Measurements from ENCODE around the gene PSTPIP1. TPM values are rescaled to one million over a fixed set of nuclear protein-coding genes. Genes with fewer than 3 reads are reported as not detected.

PSTPIP1 gene
- total RNA-seq, 1 donor from 2014 or later: not detected

DNA sequence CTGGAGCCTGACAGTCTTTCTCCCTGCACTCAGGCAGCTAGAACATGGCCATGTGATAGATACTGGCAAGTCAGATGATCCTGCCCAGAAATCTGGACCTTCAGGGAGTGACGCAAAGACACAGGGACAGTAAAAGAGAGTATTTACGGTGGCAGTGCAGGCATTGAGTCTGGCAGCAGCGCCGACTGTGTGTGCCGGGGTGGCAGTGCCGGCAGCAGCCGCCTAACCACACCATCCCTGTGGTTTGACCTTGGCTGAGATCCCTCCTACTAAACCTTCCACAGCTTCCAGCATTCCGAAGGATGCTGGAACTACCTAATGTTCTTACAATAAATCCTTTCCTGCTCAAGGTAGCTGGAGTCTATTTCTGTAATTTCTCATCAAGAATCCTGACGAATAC is 80.6 kb downstream of the PSTPIP1 start:
- Mint-ChIP-seq H3K36me3 (ENCODE audit: insufficient read depth) (no peaks in the 10 kb centered on the region), H3K27ac (no peak overlapping the region), H3K27me3 (peaks cover 3% of the 10 kb centered on the region), H3K4me3 (ENCODE audit: low read depth) (no peak overlapping the region), H3K4me1 (ENCODE audit: low read depth) (no peaks in the 10 kb centered on the region), H3K9me3 (ENCODE audit: low read depth) (no peaks in the 10 kb centered on the region)
- no peak for DNase-seq (ENCODE audit: low spot score, unreplicated experiment)
- TF ChIP-seq, protein P1, sequence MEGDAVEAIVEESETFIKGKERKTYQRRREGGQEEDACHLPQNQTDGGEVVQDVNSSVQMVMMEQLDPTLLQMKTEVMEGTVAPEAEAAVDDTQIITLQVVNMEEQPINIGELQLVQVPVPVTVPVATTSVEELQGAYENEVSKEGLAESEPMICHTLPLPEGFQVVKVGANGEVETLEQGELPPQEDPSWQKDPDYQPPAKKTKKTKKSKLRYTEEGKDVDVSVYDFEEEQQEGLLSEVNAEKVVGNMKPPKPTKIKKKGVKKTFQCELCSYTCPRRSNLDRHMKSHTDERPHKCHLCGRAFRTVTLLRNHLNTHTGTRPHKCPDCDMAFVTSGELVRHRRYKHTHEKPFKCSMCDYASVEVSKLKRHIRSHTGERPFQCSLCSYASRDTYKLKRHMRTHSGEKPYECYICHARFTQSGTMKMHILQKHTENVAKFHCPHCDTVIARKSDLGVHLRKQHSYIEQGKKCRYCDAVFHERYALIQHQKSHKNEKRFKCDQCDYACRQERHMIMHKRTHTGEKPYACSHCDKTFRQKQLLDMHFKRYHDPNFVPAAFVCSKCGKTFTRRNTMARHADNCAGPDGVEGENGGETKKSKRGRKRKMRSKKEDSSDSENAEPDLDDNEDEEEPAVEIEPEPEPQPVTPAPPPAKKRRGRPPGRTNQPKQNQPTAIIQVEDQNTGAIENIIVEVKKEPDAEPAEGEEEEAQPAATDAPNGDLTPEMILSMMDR (IDR thresholded peaks at IDR 0.05; ENCODE audit: unreplicated experiment): no peak

DNA sequence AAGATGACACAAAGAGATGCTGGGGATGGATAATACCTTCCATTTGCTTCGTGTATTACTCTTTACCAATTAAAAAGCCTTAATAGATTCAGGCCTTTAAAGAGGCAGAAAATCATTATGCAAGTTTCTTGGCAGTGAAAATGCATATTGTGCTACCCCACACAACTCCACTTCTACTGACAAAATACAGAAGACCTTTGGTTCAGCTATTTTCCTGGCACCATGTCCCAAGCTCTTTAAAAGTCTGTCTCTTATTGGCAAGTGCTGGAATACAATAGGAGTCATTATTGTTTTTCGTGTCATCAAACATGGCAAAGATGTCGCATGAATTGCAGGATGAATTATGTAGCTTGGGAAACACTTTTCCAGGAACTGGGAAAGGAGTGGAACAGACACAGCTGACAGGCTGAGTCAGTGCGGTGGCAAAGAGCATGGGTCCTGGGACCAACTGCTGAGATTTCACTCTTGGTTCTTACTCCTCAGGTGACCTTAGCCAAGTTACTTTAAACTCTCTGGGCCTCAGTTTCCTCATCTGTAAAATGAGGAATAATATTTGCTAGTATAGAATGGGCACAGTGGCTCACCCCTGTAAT is 81.5 kb downstream of the PSTPIP1 start:
- no peaks in the 10 kb centered on the region for H3K9me3 Mint-ChIP-seq (ENCODE audit: low read depth)
- H3K27me3 Mint-ChIP-seq: peaks cover 4% of the 10 kb centered on the region
- TF ChIP-seq, protein P1 (IDR thresholded peaks at IDR 0.05; ENCODE audit: unreplicated experiment): no peak
- H3K4me3 Mint-ChIP-seq (ENCODE audit: low read depth): no peak overlapping the region
- H3K27ac Mint-ChIP-seq: no peak overlapping the region
- H3K4me1 Mint-ChIP-seq (ENCODE audit: low read depth): no peaks in the 10 kb centered on the region
- no peak for DNase-seq (ENCODE audit: low spot score, unreplicated experiment)
- no peaks in the 10 kb centered on the region for H3K36me3 Mint-ChIP-seq (ENCODE audit: insufficient read depth)

DNA sequence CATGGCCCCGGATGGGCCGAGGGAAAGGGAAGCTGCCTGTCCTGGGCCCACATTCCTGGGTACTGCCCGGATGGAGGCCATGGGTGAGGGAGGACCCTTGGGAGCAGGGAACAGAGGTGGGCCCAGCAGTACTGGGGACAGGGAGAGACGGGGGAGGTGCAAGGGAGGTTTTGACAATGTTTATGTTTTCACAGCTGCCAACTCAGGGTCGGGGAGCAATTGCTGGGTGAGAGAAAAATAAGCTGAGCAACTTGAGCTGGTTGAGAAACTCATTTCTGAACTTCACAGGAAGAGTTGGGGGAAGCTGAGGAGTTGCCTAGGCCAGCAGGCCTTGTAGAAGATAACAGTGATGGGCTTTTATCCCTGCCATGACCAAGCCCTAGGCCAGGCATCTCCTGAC is 87.0 kb downstream of the PSTPIP1 start:
- H3K9me3 Mint-ChIP-seq (ENCODE audit: low read depth): no peaks in the 10 kb centered on the region
- H3K4me1 Mint-ChIP-seq (ENCODE audit: low read depth): peaks cover 4% of the 10 kb centered on the region
- no peak overlapping the region for H3K4me3 Mint-ChIP-seq (ENCODE audit: low read depth)
- no peak overlapping the region for H3K27ac Mint-ChIP-seq
- peaks cover 3% of the 10 kb centered on the region for H3K27me3 Mint-ChIP-seq
- no peaks in the 10 kb centered on the region for H3K36me3 Mint-ChIP-seq (ENCODE audit: insufficient read depth)
- no peak for DNase-seq (ENCODE audit: low spot score, unreplicated experiment)
- TF ChIP-seq, protein P1 (IDR thresholded peaks at IDR 0.05; ENCODE audit: unreplicated experiment): no peak

DNA sequence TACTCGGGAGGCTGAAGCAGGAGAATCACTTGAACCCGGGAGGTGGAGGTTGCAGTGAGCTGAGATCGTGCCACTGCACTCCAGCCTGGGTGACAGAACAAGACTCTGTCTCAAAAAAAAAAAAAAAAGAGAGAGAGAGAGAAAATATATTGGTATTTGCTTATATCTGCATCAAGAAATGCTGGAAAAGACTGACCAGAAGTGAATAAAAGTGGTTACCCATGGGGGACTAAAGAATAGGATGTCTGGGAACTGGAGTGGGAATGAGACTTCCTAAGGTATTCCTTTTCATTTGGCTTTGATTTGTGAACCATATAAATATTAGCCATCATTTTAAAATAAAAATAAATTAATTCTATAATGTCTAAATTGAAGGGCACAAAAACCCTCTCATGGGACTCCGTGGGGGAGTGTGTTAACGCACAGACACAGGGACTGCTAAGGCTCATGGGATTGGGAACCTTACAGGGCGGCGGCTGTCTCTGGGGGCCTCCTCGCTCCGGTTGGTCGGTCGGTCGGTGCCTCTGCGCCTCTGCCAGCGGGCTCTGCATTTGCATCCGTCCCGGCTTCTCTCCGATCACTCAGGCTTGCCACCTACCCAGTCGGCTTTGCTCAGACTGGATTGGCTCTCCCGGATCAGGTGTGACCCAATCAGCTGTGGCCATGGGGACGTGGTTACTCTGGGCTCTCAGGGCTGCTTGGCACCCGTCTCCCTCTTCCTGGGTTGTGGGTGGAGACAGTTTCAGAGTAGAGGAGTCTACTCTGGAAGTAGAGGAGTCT is 88.6 kb downstream of the PSTPIP1 start:
- Mint-ChIP-seq H3K36me3 (ENCODE audit: insufficient read depth) (no peaks in the 10 kb centered on the region), H3K4me1 (ENCODE audit: low read depth) (peaks cover 4% of the 10 kb centered on the region), H3K27ac (no peak overlapping the region), H3K27me3 (peaks cover 3% of the 10 kb centered on the region), H3K4me3 (ENCODE audit: low read depth) (peak overlapping the region; percentile 57), H3K9me3 (ENCODE audit: low read depth) (no peaks in the 10 kb centered on the region)
- TF ChIP-seq, protein P1 (IDR thresholded peaks at IDR 0.05; ENCODE audit: unreplicated experiment): no peak
- peak; percentile 30 for DNase-seq (ENCODE audit: low spot score, unreplicated experiment)

DNA sequence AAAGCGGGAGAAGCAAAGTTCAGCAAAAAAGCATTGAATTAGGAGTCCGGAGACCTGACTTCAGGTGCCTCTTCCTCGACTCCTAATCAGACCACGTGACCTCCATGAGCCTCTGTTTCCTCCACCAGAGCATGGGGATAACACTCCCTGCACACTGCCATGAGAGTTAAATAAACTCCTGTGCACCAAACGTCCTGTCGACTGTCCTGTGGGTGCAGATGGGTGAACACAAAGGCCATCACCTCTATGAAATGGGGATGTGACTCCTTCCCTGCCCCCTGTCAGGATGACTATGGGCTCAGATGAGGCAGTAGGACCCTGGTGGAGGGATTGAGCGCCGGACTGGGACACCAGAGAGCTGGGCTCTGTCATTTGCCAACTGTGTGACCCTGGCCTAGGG is 89.5 kb downstream of the PSTPIP1 start:
- DNase-seq (ENCODE audit: low spot score, unreplicated experiment): no peak
- Mint-ChIP-seq H3K4me3 (ENCODE audit: low read depth) (no peak overlapping the region), H3K9me3 (ENCODE audit: low read depth) (no peaks in the 10 kb centered on the region), H3K27me3 (peaks cover 3% of the 10 kb centered on the region), H3K36me3 (ENCODE audit: insufficient read depth) (no peaks in the 10 kb centered on the region), H3K27ac (no peak overlapping the region), H3K4me1 (ENCODE audit: low read depth) (peaks cover 4% of the 10 kb centered on the region)
- TF ChIP-seq, protein P1 (IDR thresholded peaks at IDR 0.05; ENCODE audit: unreplicated experiment): no peak

All from progenitor cell of endocrine pancreas (in vitro differentiated cells).